Loucy (cell line): ENCODE results near the gene STXBP6.

Experiments
- H2AFZ ChIP-seq: fragments of 200-600 bp; sonication (generic); 2 replicates; pipeline ENCODE4 v1.6.0; 2016; ENCODE audit warnings: antibody characterized with exemption, mild to moderate bottlenecking, low read length, moderate library complexity
- H3F3A ChIP-seq: fragments of 200-600 bp; 2 replicates; pipeline ENCODE4 v1.6.0; 2016; ENCODE audit warnings: antibody characterized with exemption, low read depth, mild to moderate bottlenecking
- H3K27me3 ChIP-seq: fragments of 200-600 bp; sonication (generic); 2 replicates; pipeline ENCODE4 v1.6.1; 2014; ENCODE audit warnings: low read length, mild to moderate bottlenecking; ENCODE audit not compliant: insufficient read depth, poor library complexity, severe bottlenecking
- H3K36me3 ChIP-seq: fragments of 200-600 bp; sonication (generic); 2 replicates; pipeline ENCODE4 v1.6.1; 2016; ENCODE audit warnings: low read length; ENCODE audit not compliant: insufficient read depth
- H3K4me1 ChIP-seq: fragments of 200-600 bp; sonication (generic); 2 replicates; pipeline ENCODE4 v1.5.1; 2014; ENCODE audit warnings: low read length, mild to moderate bottlenecking; ENCODE audit not compliant: insufficient read depth, poor library complexity, severe bottlenecking
- H3K4me2 ChIP-seq: fragments of 200-600 bp; sonication (generic); 2 replicates; pipeline ENCODE4 v1.6.0; 2014; ENCODE audit warnings: antibody characterized with exemption, low read length, low read depth, mild to moderate bottlenecking; ENCODE audit not compliant: poor library complexity, severe bottlenecking
- H3K4me3 ChIP-seq: fragments of 200-600 bp; sonication (generic); 2 replicates; pipeline ENCODE4 v1.5.1; 2014; ENCODE audit warnings: low read length, mild to moderate bottlenecking, mixed read lengths; ENCODE audit not compliant: poor library complexity, severe bottlenecking
- H3K79me2 ChIP-seq: fragments of 200-600 bp; sonication (generic); 2 replicates; pipeline ENCODE4 v1.6.1; 2014; ENCODE audit warnings: low read length; ENCODE audit not compliant: insufficient read depth
- H3K9ac ChIP-seq: fragments of 200-600 bp; sonication (generic); 2 replicates; pipeline ENCODE4 v1.6.0; 2014; ENCODE audit warnings: mild to moderate bottlenecking, low read depth, low read length, moderate library complexity; ENCODE audit not compliant: poor library complexity, severe bottlenecking
- H3K9me2 ChIP-seq: fragments of 200-600 bp; sonication (generic); replicated peaks from 2 replicates; pipeline ENCODE4 v1.6.1; 2016; ENCODE audit warnings: low read depth, low read length, mixed read lengths
- H3K9me3 ChIP-seq: fragments of 200-600 bp; sonication (generic); 2 replicates; pipeline ENCODE4 v1.6.1; 2014; ENCODE audit warnings: mild to moderate bottlenecking, antibody characterized with exemption, low read length, low read depth; ENCODE audit not compliant: insufficient read depth
- H4K20me1 ChIP-seq: fragments of 200-600 bp; sonication (generic); 2 replicates; pipeline ENCODE4 v1.6.0; 2014; ENCODE audit warnings: antibody characterized with exemption, low read length, mild to moderate bottlenecking; ENCODE audit not compliant: insufficient read depth, poor library complexity, severe bottlenecking
- CTCF ChIP-seq: fragments of 200-600 bp; sonication (generic); conservative IDR thresholded peaks from 2 replicates; pipeline ENCODE4 v1.5.1; 2014; ENCODE audit warnings: mild to moderate bottlenecking, antibody characterized with exemption, low read length
- EZH2phosphoT487 ChIP-seq: fragments of 200-600 bp; IDR thresholded peaks from 2 replicates; pipeline ENCODE4 v1.6.1; 2018; ENCODE audit warnings: antibody characterized with exemption, mild to moderate bottlenecking, moderate library complexity, borderline replicate concordance

The STXBP6 gene

DNA sequence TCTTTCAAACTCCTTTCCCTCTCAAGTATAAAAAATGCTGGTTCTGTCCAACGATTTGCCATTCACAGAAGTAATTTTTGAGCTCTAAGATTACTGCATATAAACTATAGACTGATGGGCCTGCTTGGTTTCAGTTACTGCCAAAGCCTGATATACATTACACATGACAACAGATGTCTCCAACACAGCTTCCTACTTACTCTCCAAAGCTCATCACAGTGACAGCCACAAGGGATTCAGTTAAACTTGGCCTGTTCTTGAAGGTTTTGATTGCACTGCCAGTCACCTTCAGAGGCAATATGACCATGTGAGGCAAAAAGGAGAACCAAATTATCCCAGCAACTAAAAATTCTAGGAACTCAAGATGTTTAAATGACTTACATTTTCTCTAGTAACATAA lies 30.1 kb downstream of the STXBP6 start:
- TF ChIP-seq CTCF: no peak
- TF ChIP-seq EZH2phosphoT487: no peak
- Histone ChIP-seq H3F3A (no peaks in the 10 kb centered on the region), H3K9me3 (no peaks in the 10 kb centered on the region), H3K4me3 (no peak overlapping the region), H2AFZ (no peak overlapping the region), H3K9me2 (no peaks in the 10 kb centered on the region), H3K27me3 (no peaks in the 10 kb centered on the region), H3K4me2 (no peak overlapping the region), H4K20me1 (no peaks in the 10 kb centered on the region), H3K36me3 (no peaks in the 10 kb centered on the region), H3K4me1 (no peaks in the 10 kb centered on the region), H3K9ac (no peak overlapping the region), H3K79me2 (no peaks in the 10 kb centered on the region)

- no peaks in the 10 kb centered on the region for H3F3A ChIP-seq
- H3K79me2 ChIP-seq: no peaks in the 10 kb centered on the region
- no peaks in the 10 kb centered on the region for H3K9me3 ChIP-seq
- H3K4me2 ChIP-seq: no peak overlapping the region
- no peak overlapping the region for H2AFZ ChIP-seq
- H3K4me1 ChIP-seq: no peaks in the 10 kb centered on the region
- H3K4me3 ChIP-seq: no peak overlapping the region
- no peaks in the 10 kb centered on the region for H3K9me2 ChIP-seq
- no peaks in the 10 kb centered on the region for H3K36me3 ChIP-seq
- H3K27me3 ChIP-seq: no peaks in the 10 kb centered on the region
- TF ChIP-seq CTCF (no peak), EZH2phosphoT487 (no peak)
- no peaks in the 10 kb centered on the region for H4K20me1 ChIP-seq
- no peak overlapping the region for H3K9ac ChIP-seq
Observed at GRCh38 chr14:25017562-25017961, 32.4 kb downstream of the STXBP6 start.

- H3K9me2 ChIP-seq: no peaks in the 10 kb centered on the region
- H3K4me2 ChIP-seq: no peak overlapping the region
- H2AFZ ChIP-seq: no peak overlapping the region
- H3K36me3 ChIP-seq: no peaks in the 10 kb centered on the region
- H3K4me3 ChIP-seq: no peak overlapping the region
- no peaks in the 10 kb centered on the region for H3K27me3 ChIP-seq
- H3K4me1 ChIP-seq: no peaks in the 10 kb centered on the region
- H3K79me2 ChIP-seq: no peaks in the 10 kb centered on the region
- no peaks in the 10 kb centered on the region for H3K9me3 ChIP-seq
- no peak overlapping the region for H3K9ac ChIP-seq
- H3F3A ChIP-seq: no peaks in the 10 kb centered on the region
- TF ChIP-seq EZH2phosphoT487: no peak
- TF ChIP-seq CTCF: no peak
- no peaks in the 10 kb centered on the region for H4K20me1 ChIP-seq
Observed at GRCh38 chr14:25015761-25016160, 34.2 kb downstream of the STXBP6 start.
